PFSK-1 (cell line): ENCODE measurements around the gene PRDM2.

ENCODE experiments used
- FOXP2 ChIP-seq: optimal IDR thresholded peaks from 2 replicates; pipeline ENCODE3; 2011; ENCODE audit warnings: borderline replicate concordance, control low read depth, inconsistent platforms; ENCODE audit not compliant: insufficient read depth; ENCODE audit errors: extremely low read length, extremely low read depth
- POLR2AphosphoS5 ChIP-seq: IDR thresholded peaks from 2 replicates; pipeline ENCODE4 v1.6.1; 2012; ENCODE audit warnings: low read depth, mild to moderate bottlenecking, control low read depth, low read length, moderate library complexity
- SIN3A ChIP-seq: IDR thresholded peaks from 2 replicates; pipeline ENCODE4 v1.6.1; 2012; ENCODE audit warnings: mild to moderate bottlenecking, low read length, moderate library complexity, borderline replicate concordance; ENCODE audit not compliant: insufficient read depth
- TAF1 ChIP-seq: IDR thresholded peaks from 2 replicates; pipeline ENCODE4 v1.6.1; 2012; ENCODE audit warnings: low read length, control low read depth, borderline replicate concordance; ENCODE audit not compliant: insufficient read depth
- TF ChIP-seq, protein P1 (sequence below), 2 experiments: IDR thresholded peaks; 2 replicates each; pipeline versions ENCODE4 v1.6.1 to v1.8.0; 2011 to 2012; ENCODE audit warnings: low read depth in 2 of 2, low read length in 2 of 2, control low read depth in 1 of 2, inconsistent platforms in 1 of 2, mild to moderate bottlenecking in 1 of 2, moderate library complexity in 1 of 2; ENCODE audit not compliant: insufficient read depth in 1 of 2

The PRDM2 gene

DNA sequence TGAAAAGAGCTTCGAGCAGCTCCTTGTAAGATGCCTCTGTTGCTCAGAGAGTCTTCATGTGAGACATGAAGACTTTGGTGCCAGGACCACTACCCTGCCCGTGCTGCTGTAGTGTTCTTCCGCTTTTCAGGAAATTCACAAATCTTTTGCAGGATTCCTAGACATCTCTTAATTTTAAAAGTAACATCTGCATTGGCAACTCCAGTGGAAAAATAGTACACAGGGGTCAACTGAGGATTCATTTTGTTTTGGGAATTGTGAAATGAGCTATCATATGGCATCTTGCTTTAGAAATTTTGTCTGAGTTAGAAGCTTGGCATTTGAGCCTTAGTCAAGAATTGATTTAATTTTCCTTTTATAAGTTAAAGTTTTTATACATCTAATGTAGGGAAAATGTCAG lies 7.2 kb downstream of the PRDM2 start:
- no peak for TF ChIP-seq FOXP2
- TF ChIP-seq TAF1: no peak
- TF ChIP-seq, protein P1, sequence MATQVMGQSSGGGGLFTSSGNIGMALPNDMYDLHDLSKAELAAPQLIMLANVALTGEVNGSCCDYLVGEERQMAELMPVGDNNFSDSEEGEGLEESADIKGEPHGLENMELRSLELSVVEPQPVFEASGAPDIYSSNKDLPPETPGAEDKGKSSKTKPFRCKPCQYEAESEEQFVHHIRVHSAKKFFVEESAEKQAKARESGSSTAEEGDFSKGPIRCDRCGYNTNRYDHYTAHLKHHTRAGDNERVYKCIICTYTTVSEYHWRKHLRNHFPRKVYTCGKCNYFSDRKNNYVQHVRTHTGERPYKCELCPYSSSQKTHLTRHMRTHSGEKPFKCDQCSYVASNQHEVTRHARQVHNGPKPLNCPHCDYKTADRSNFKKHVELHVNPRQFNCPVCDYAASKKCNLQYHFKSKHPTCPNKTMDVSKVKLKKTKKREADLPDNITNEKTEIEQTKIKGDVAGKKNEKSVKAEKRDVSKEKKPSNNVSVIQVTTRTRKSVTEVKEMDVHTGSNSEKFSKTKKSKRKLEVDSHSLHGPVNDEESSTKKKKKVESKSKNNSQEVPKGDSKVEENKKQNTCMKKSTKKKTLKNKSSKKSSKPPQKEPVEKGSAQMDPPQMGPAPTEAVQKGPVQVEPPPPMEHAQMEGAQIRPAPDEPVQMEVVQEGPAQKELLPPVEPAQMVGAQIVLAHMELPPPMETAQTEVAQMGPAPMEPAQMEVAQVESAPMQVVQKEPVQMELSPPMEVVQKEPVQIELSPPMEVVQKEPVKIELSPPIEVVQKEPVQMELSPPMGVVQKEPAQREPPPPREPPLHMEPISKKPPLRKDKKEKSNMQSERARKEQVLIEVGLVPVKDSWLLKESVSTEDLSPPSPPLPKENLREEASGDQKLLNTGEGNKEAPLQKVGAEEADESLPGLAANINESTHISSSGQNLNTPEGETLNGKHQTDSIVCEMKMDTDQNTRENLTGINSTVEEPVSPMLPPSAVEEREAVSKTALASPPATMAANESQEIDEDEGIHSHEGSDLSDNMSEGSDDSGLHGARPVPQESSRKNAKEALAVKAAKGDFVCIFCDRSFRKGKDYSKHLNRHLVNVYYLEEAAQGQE (IDR thresholded peaks at IDR 0.05; ENCODE audit: insufficient read depth in 1 of 2, low read depth in 2 of 2, low read length in 2 of 2): no peak
- no peak for TF ChIP-seq SIN3A
- TF ChIP-seq POLR2AphosphoS5: no peak

DNA sequence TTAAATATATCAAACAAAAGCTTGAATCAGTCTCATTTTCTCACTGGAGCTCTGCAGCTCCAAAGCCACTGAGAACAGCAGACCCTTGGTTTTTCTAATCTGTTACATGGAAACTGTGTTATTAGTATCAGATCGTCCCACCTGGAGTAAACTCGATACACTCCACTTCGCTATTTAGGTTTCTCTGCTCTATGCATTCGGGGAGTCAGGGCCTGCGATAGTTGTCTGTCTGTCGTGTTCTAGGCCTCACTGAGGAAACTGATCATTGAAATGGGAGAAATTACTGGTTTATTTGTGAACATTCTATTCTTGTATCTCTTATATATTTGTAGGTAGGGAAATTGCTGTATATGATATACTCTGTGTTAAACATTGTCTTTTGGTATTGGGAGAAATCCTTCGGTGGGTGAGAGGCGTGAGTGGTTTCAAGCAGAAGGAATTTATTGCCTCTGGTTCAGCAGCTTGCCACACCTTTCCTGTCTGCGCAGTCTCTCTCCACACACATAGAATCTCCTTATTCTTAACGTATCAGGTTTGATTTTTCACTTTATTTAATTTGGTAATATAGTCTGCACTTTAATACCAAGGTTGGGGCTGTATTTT lies 8.5 kb downstream of the PRDM2 start:
- TF ChIP-seq FOXP2 (no peak), TAF1 (no peak), SIN3A (no peak), POLR2AphosphoS5 (no peak)
- TF ChIP-seq, protein P1 (IDR thresholded peaks at IDR 0.05; ENCODE audit: insufficient read depth in 1 of 2, low read depth in 2 of 2, low read length in 2 of 2): no peak

- TF ChIP-seq, protein P1 (IDR thresholded peaks at IDR 0.05; ENCODE audit: insufficient read depth in 1 of 2, low read depth in 2 of 2, low read length in 2 of 2): no peak
- no peak for TF ChIP-seq SIN3A
These were observed 10.1 kb downstream of the PRDM2 start for GRCh38 chr1:13710086-13710485.

DNA sequence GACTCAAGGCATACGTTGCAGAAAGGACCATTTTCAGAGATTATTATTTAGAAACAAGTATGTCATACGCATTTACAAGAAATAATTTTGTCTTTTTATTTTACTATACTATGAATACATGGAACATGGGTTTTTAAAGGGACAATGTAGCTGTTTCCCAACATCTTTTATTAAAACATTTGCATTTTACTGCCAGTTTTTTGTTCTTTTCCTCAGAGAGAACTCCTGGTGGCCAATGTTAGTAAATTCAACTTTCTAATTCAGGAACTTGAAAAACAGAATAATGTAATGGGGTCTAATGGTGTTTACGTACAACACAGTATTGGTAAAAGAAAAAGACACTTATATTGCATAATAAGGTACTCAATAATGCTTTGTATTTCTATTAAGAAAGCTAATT lies 14.9 kb downstream of the PRDM2 start:
- TF ChIP-seq, protein P1 (IDR thresholded peaks at IDR 0.05; ENCODE audit: insufficient read depth in 1 of 2, low read depth in 2 of 2, low read length in 2 of 2): no peak
- TF ChIP-seq FOXP2 (no peak), SIN3A (no peak), TAF1 (no peak), POLR2AphosphoS5 (no peak)

DNA sequence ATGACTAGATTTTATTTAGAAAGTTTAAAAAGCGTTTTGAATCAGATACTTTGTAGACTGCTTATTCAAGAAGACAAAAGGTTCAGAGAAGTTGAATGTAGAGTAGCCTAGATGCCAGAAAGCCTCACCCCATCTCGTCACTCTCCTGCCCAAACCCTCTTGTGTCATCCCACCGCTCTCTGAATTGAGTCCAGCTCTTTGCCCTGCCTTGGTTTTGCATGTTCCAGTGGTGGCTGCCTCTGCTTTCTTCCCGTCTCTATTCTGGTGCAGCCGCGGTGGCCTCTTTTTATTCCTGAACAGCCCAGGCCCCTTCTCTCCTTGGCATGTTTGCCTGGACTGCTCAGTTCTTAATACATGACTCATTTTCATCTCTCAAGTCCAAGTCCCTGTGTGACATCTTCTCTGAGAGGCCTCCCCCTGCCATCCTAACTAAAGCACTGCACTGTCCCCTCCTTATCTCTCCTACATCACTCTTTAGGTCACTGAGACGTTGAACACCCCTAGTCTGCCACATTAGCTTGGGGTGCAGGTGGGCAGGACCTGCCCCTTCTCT lies 22.9 kb downstream of the PRDM2 start:
- TF ChIP-seq FOXP2 (no peak), POLR2AphosphoS5 (no peak), TAF1 (no peak), SIN3A (no peak)
- TF ChIP-seq, protein P1 (IDR thresholded peaks at IDR 0.05; ENCODE audit: insufficient read depth in 1 of 2, low read depth in 2 of 2, low read length in 2 of 2): no peak
